ENCODE results near the gene CEL.
"Not testable (repeated sequence)": the region's sequence is repeated elsewhere in the genome, so short reads cannot be mapped to it uniquely, and the experiment has no call there.

The CEL gene

DNA sequence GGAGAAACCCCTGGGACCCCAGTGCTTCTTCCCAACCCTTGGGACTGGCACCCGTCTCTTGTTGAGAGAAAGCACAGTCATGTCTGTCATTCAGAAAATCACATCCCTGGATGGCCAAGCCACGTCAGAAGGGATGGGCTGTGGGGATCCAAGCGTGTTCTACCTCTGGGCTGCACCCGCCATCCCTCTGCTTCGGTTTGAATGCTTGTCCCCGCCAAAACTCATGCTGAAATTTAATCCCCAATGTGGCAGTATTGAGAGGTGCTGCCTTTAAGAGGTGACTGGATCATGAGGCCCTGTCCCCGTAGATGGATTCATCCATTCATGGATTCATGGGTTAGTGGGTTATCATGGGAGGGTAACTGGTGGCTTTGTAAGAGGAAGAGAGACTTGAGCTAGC, 27.0 kb downstream of the CEL start:
- no peak for DNase-seq (ENCODE audit: low read depth)
- TF ChIP-seq, protein P1, sequence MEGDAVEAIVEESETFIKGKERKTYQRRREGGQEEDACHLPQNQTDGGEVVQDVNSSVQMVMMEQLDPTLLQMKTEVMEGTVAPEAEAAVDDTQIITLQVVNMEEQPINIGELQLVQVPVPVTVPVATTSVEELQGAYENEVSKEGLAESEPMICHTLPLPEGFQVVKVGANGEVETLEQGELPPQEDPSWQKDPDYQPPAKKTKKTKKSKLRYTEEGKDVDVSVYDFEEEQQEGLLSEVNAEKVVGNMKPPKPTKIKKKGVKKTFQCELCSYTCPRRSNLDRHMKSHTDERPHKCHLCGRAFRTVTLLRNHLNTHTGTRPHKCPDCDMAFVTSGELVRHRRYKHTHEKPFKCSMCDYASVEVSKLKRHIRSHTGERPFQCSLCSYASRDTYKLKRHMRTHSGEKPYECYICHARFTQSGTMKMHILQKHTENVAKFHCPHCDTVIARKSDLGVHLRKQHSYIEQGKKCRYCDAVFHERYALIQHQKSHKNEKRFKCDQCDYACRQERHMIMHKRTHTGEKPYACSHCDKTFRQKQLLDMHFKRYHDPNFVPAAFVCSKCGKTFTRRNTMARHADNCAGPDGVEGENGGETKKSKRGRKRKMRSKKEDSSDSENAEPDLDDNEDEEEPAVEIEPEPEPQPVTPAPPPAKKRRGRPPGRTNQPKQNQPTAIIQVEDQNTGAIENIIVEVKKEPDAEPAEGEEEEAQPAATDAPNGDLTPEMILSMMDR (conservative IDR thresholded peaks at IDR 0.05; ENCODE audit: low read depth, low read length): no peak
- no peak overlapping the region for H3K4me3 ChIP-seq (ENCODE audit: low read depth, low read length)

DNA sequence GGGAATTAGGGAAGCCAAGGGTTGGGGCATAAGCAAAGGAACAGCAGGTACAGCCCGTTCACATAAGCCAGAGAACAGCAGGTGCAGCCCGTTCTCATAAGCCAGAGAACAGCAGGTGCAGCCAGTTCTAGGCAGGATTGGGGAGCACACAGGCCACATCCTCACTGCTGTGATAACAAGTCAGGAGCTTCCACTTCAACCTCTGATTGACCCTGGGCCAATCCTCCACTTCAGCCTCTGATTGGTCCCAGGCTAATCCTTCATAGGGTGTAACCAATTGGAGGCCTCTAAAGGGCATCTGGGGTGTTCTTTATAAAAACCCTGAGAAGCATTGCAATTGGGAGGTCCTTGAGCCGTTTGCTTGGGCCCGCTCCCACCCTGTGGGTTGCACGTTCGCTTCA, 27.5 kb downstream of the CEL start:
- TF ChIP-seq, protein P1 (conservative IDR thresholded peaks at IDR 0.05; ENCODE audit: low read depth, low read length): no peak
- no peak for DNase-seq (ENCODE audit: low read depth)
- no peak overlapping the region for H3K4me3 ChIP-seq (ENCODE audit: low read depth, low read length)

DNA sequence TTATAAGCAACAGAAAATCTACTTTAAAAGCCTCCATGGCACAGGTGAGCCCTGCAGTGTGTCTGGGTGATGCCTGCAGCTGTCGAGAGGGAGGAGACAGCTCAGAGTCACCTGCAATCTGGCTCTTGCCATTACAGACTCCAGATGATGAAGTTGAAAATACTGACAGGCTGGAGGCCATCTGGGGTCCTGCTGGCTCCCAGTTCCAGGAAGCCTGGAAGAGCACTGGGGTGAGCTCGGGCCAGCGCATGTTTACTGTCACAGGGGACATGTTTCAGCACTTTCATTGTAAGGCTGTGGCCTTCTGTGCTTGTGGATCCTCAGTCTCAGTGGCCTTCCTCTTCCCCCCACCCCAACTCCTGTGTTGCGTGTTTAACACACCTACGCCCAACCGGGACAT, 28.4 kb downstream of the CEL start:
- no peak for DNase-seq (ENCODE audit: low read depth)

DNA sequence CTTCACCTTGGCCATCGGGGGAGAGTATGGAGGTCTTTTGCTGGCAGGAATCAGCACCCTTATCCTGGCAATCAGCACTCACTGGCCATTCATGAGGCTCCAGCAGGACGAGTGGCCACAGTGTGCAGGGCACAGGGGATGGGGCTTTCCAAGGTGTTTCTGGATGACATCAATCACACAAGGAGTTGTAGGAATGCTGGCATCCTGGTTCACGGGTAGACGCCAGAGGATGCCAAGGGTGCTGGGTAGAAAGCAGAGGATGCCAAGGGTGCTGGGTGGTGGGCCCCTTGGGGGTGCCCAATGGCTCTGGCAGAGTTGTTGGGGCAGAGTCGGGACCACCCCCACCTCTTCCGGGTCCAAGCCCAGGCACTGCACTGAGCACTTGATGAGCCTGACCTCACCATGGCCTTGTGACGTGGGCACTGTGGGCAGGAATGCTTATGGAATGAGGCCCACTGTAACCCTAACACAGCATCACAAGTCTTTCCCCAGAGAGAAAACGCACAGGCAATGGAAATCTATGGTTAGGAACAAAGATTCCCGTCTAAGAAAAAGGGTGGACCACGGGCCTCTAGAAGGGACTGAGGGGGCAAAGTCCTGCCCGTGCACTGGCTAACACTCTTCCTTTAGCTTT, 29.1 kb downstream of the CEL start:
- TF ChIP-seq, protein P1 (conservative IDR thresholded peaks at IDR 0.05; ENCODE audit: low read depth, low read length): no peak
- DNase-seq (ENCODE audit: low read depth): no peak

More for the DNA sequence above, 28.4 kb downstream of the CEL start:
- H3K4me3 ChIP-seq (ENCODE audit: low read depth, low read length): no peak overlapping the region
- TF ChIP-seq, protein P1 (conservative IDR thresholded peaks at IDR 0.05; ENCODE audit: low read depth, low read length): no peak

DNA sequence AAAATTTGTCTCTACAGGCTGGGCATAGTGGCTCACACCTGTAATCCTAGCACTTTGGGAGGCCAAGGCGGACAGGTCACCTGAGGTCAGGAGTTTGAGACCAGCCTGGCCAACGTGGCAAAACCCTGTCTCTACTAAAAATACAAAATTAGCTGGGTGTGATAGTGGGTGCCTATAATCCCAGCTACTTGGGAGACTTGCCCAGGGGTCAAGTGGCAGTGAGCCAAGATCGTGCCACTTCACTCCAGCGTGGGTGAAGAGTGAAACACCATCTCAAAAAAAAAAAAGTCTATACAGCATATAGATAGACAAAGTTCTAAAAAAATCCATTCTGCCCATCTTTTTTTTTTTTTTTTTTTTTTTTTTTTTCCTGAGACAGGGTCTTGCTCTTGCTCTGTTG, 32.6 kb downstream of the CEL start:
- not testable (repeated sequence) for H3K4me3 ChIP-seq (ENCODE audit: low read depth, low read length); DNase-seq (ENCODE audit: low read depth)

More for the DNA sequence above, 29.1 kb downstream of the CEL start:
- H3K4me3 ChIP-seq (ENCODE audit: low read depth, low read length): no peak overlapping the region

DNA sequence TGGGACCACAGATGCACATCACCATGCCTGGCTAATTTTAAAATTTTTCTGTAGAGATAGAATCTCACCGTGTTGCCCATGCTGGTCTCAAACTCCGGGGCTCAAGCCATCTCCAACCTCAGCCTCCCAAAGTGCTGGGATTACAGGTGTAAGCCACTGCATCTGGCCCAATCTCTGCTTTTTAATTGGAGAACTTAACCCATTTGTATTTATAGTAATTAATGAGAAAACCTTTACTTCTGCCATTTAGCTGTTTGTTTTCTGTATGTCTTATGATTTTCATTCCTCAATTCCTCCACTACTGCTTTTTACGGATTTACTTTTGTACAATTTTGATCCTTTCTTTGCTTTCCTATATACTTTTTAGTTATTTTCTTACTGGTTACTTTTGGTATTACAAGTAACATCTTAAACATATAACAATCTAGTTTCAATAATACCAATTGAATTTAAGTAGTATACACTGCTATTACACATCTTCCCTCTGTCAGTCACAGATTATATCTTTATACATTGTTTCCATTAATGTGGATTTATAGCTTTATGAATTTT, 33.1 kb downstream of the CEL start:
- DNase-seq (ENCODE audit: low read depth): no peak
- no peak overlapping the region for H3K4me3 ChIP-seq (ENCODE audit: low read depth, low read length)

DNA sequence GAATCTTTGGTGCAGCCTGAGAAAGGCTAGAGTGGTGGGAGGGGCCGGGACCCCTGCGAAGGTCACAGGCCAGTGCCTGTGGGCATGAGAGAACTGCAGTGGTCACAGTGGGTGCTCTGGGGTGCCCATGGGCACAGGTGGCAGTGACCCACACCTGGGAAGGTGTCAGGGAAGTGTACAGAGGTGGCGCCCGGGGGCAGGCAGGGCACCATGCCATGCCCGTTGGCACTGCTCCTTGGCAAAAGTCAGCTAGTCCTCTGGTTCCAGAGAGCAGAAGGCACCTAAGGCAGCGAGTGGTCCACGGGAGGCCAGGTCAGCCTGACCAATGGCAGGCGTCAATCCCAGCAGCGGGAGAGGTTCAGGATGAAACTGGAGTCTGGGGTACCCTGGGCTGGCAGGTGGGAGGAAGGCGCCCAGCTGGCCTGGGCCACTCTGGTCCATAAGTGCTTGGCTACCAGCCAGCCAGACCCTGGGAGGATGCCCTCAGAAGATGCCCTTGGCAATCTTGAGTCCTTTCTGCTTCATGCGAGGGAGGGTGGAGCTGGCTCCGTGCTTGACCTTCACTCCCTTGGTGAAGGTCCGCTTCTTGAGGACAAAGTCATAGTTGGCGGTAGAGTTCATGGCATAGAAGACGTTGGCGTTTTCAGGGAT, 36.4 kb downstream of the CEL start:
- TF ChIP-seq, protein P1 (conservative IDR thresholded peaks at IDR 0.05; ENCODE audit: low read depth, low read length): no peak
- H3K4me3 ChIP-seq (ENCODE audit: low read depth, low read length): no peak overlapping the region
- no peak for DNase-seq (ENCODE audit: low read depth)

More for the DNA sequence above, 33.1 kb downstream of the CEL start:
- TF ChIP-seq, protein P1 (conservative IDR thresholded peaks at IDR 0.05; ENCODE audit: low read depth, low read length): no peak

Data from choroid plexus epithelial cell (primary cell).